CD14-positive monocyte (primary cell): ENCODE data around the gene AP2B1. TPM values are rescaled to one million over a fixed set of nuclear protein-coding genes. Genes with fewer than 3 reads are reported as not detected.

Source experiments
- DNase-seq, 3 donors: peaks; one replicate each; pipeline ENCODE4 v3.0.0-alpha.2; 2011 to 2022
- H2AFZ ChIP-seq: 2 replicates; pipeline ENCODE4 v1.6.0; 2012; ENCODE audit warnings: mild to moderate bottlenecking, low read depth, low read length, inconsistent platforms; ENCODE audit not compliant: insufficient read depth, poor library complexity, severe bottlenecking
- H3K27ac ChIP-seq, 2 donors: 1 replicate in 1 of 2; 2 replicates in 1 of 2; pipeline ENCODE4 v1.5.1; 2012 to 2013; ENCODE audit warnings: low read length in 2 of 2, control low read depth in 1 of 2, inconsistent platforms in 1 of 2, low read depth in 1 of 2, mild to moderate bottlenecking in 1 of 2
- H3K27me3 ChIP-seq, 2 donors: one replicate each; pipeline versions ENCODE4 v1.6.0 to v1.6.1; 2011 to 2013; ENCODE audit warnings: low read length in 2 of 2; ENCODE audit not compliant: control insufficient read depth in 2 of 2, insufficient read depth in 2 of 2
- H3K36me3 ChIP-seq, 2 donors: replicated peaks in 1 of 2; 1 replicate in 1 of 2; 2 replicates in 1 of 2; pipeline versions ENCODE4 v1.5.1 to v1.6.1; 2012 to 2013; ENCODE audit warnings: low read length in 2 of 2, control low read depth in 1 of 2, inconsistent platforms in 1 of 2, mild to moderate bottlenecking in 1 of 2; ENCODE audit not compliant: insufficient read depth in 2 of 2, control insufficient read depth in 1 of 2
- H3K4me1 ChIP-seq, 2 donors: 1 replicate in 1 of 2; 2 replicates in 1 of 2; pipeline versions ENCODE4 v1.5.1 to v1.6.1; 2012 to 2013; ENCODE audit warnings: low read length in 2 of 2, control low read depth in 1 of 2, inconsistent platforms in 1 of 2, mild to moderate bottlenecking in 1 of 2, moderate library complexity in 1 of 2; ENCODE audit not compliant: insufficient read depth in 2 of 2, control insufficient read depth in 1 of 2
- H3K4me2 ChIP-seq: replicated peaks from 2 replicates; pipeline ENCODE3; 2012; ENCODE audit warnings: low read length, moderate library complexity, mild to moderate bottlenecking; ENCODE audit not compliant: poor library complexity, severe bottlenecking; ENCODE audit errors: extremely low read depth
- H3K4me3 ChIP-seq, 3 experiments: fragments of 200-600 bp in 1 of 3; sonication (generic) in 1 of 3; replicated peaks in 1 of 3; 1 replicate in 2 of 3; 2 replicates in 1 of 3; pipeline ENCODE4 v1.5.1; 2011 to 2013; ENCODE audit warnings: low read length in 3 of 3, mild to moderate bottlenecking in 3 of 3, control low read depth in 2 of 3, low read depth in 2 of 3, inconsistent platforms in 1 of 3, moderate library complexity in 1 of 3
- H3K79me2 ChIP-seq: 2 replicates; pipeline ENCODE4 v1.6.0; 2012; ENCODE audit warnings: mild to moderate bottlenecking, control low read depth, inconsistent platforms, low read length, moderate library complexity; ENCODE audit not compliant: insufficient read depth
- H3K9ac ChIP-seq: 2 replicates; pipeline ENCODE4 v1.6.0; 2017; ENCODE audit warnings: low read length, mild to moderate bottlenecking; ENCODE audit not compliant: insufficient read depth, poor library complexity, severe bottlenecking
- H3K9me3 ChIP-seq, 2 donors: replicated peaks in 1 of 2; 1 replicate in 1 of 2; 2 replicates in 1 of 2; pipeline versions ENCODE4 v1.5.1 to v1.6.1; 2012 to 2013; ENCODE audit warnings: low read length in 2 of 2, control low read depth in 1 of 2; ENCODE audit not compliant: control insufficient read depth in 1 of 2, insufficient read depth in 1 of 2
- H4K20me1 ChIP-seq: 2 replicates; pipeline ENCODE4 v1.6.0; 2012; ENCODE audit warnings: mild to moderate bottlenecking, low read length, control low read depth, moderate library complexity; ENCODE audit not compliant: insufficient read depth
- H3K27ac Mint-ChIP-seq, 7 donors: one replicate each; pipeline ENCODE4 v1.8.0; 2020; ENCODE audit warnings: mild to moderate bottlenecking in 7 of 7, mixed read lengths in 7 of 7, moderate library complexity in 6 of 7, inconsistent platforms in 2 of 7
- H3K27me3 Mint-ChIP-seq, 3 donors: one replicate each; pipeline ENCODE4 v1.8.0; 2021 to 2022; ENCODE audit warnings: low read depth in 3 of 3, mild to moderate bottlenecking in 3 of 3, mixed read lengths in 3 of 3, moderate library complexity in 3 of 3, inconsistent platforms in 1 of 3
- H3K36me3 Mint-ChIP-seq, 2 donors: one replicate each; pipeline ENCODE4 v1.8.0; 2020; ENCODE audit warnings: mixed read lengths in 2 of 2, inconsistent platforms in 1 of 2, mild to moderate bottlenecking in 1 of 2
- H3K4me1 Mint-ChIP-seq: one replicate; pipeline ENCODE4 v1.8.0; 2020; ENCODE audit warnings: mild to moderate bottlenecking, mixed read lengths
- H3K4me3 Mint-ChIP-seq, 2 donors: one replicate each; pipeline ENCODE4 v1.8.0; 2020; ENCODE audit warnings: mild to moderate bottlenecking in 2 of 2, mixed read lengths in 2 of 2, moderate library complexity in 1 of 2
- H3K9me3 Mint-ChIP-seq, 7 donors: one replicate each; pipeline ENCODE4 v1.8.0; 2020 to 2022; ENCODE audit warnings: mixed read lengths in 7 of 7, mild to moderate bottlenecking in 6 of 7, moderate library complexity in 6 of 7, inconsistent platforms in 2 of 7
- WGBS: methylation state at CpG from one replicate; pipeline ENCODE4 v1.1.5; 2013; ENCODE audit warnings: missing lambda C conversion rate; ENCODE audit not compliant: insufficient coverage; 5-methylcytosine and 5-hydroxymethylcytosine counted together
- intact Hi-C, 2 donors: fragments of 100-400 bp; cut with micrococcal nuclease; formaldehyde crosslinking; loops; one replicate each; pipeline versions ENCODE4 v1.15.0 to v1.15.1; 2023
- polyA plus RNA-seq, 3 donors: library from polyadenylated mRNA; depleted of rRNA in 1 of 3; unstranded in 2 of 3; stranded (reverse) in 1 of 3; fragments of 300-500 nt in 2 of 3; fragments of >200 nt in 1 of 3; fragmentation: Illumina TruSeq in 2 of 3; gene quantifications; 1 replicate in 2 of 3; 2 replicates in 1 of 3; pipeline ENCODE4 v1.2.3, GENCODE V29; 2012 to 2021
- TF ChIP-seq, protein P1 (sequence below): fragments of 200-600 bp; IDR thresholded peaks from one replicate; pipeline ENCODE4 v1.8.0; 2022; ENCODE audit warnings: antibody characterized with exemption, mild to moderate bottlenecking

AP2B1 gene
- polyA plus RNA-seq, 3 donors = 28.7 to 44.2 (median 29.4) TPM

- WGBS = 100% methylated on average over 2 of the region's 2 CpGs
- Mint-ChIP-seq H3K9me3 (peaks cover 0 to 3% (median 0%) of the 10 kb centered on the region in 7 donors), H3K4me3 (no peak overlapping the region), H3K36me3 (peaks cover 57 to 70% of the 10 kb centered on the region in 2 donors), H3K4me1 (no peaks in the 10 kb centered on the region), H3K27ac (no peak overlapping the region), H3K27me3 (peaks cover 0 to 1% (median 0%) of the 10 kb centered on the region in 3 donors)
- no peaks in the 10 kb centered on the region for H3K4me1 ChIP-seq
- no peaks in the 10 kb centered on the region for H3K79me2 ChIP-seq
- intact Hi-C loops = no loop called here
- H3K27ac ChIP-seq = no peak overlapping the region
- H3K4me3 ChIP-seq = no peak overlapping the region
- no peak overlapping the region for H3K4me2 ChIP-seq
- peaks cover 56 to 94% of the 10 kb centered on the region in 2 donors for H3K36me3 ChIP-seq
- no peak overlapping the region for H3K9ac ChIP-seq
- H3K27me3 ChIP-seq = no peaks in the 10 kb centered on the region
- TF ChIP-seq, protein P1, sequence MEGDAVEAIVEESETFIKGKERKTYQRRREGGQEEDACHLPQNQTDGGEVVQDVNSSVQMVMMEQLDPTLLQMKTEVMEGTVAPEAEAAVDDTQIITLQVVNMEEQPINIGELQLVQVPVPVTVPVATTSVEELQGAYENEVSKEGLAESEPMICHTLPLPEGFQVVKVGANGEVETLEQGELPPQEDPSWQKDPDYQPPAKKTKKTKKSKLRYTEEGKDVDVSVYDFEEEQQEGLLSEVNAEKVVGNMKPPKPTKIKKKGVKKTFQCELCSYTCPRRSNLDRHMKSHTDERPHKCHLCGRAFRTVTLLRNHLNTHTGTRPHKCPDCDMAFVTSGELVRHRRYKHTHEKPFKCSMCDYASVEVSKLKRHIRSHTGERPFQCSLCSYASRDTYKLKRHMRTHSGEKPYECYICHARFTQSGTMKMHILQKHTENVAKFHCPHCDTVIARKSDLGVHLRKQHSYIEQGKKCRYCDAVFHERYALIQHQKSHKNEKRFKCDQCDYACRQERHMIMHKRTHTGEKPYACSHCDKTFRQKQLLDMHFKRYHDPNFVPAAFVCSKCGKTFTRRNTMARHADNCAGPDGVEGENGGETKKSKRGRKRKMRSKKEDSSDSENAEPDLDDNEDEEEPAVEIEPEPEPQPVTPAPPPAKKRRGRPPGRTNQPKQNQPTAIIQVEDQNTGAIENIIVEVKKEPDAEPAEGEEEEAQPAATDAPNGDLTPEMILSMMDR = no peak
- no peak overlapping the region for H2AFZ ChIP-seq
- H3K9me3 ChIP-seq = no peaks in the 10 kb centered on the region
- peaks cover 4% of the 10 kb centered on the region for H4K20me1 ChIP-seq
- no peak for DNase-seq
These were observed 107.8 kb downstream of the AP2B1 start for GRCh38 chr17:35694906-35695305.

DNA sequence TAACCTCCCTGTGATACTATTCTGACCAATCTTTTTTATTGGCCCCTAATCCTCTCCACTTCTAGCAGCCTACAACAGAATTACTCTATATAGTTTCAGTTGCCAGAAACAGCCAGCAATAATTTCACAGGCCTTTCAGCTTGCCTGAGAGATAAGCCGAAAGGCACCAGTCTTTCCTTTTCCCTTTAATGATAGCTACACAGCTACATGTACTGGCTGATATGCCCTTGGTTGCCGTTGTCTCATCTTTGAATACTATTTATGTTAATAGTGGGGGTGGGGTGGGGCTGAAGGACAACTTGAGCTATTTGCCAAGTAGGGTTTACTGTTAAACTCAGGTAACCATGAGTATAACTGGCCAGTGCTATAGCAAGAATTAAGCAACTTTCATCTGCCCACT lies 108.5 kb downstream of the AP2B1 start:
- H3K36me3 ChIP-seq = peaks cover 53 to 87% of the 10 kb centered on the region in 2 donors
- H3K27me3 ChIP-seq = no peaks in the 10 kb centered on the region
- Mint-ChIP-seq H3K27me3 (peaks cover 0 to 1% (median 0%) of the 10 kb centered on the region in 3 donors), H3K4me3 (no peak overlapping the region), H3K27ac (no peak overlapping the region), H3K9me3 (peaks cover 0 to 2% (median 0%) of the 10 kb centered on the region in 7 donors), H3K36me3 (peaks cover 52 to 66% of the 10 kb centered on the region in 2 donors), H3K4me1 (no peaks in the 10 kb centered on the region)
- H4K20me1 ChIP-seq = peaks cover 4% of the 10 kb centered on the region
- H3K9ac ChIP-seq = no peak overlapping the region
- no peaks in the 10 kb centered on the region for H3K4me1 ChIP-seq
- H3K4me2 ChIP-seq = no peak overlapping the region
- intact Hi-C loops = no loop called here
- no CpG with 5 or more reads among the region's 2 CpGs for WGBS
- H2AFZ ChIP-seq = no peak overlapping the region
- no peak for DNase-seq
- TF ChIP-seq, protein P1 = no peak
- H3K4me3 ChIP-seq = no peak overlapping the region
- H3K27ac ChIP-seq = no peak overlapping the region
- H3K79me2 ChIP-seq = no peaks in the 10 kb centered on the region
- no peaks in the 10 kb centered on the region for H3K9me3 ChIP-seq
